ENCODE results near the gene ZNF526. TPM values are rescaled to one million over a fixed set of nuclear protein-coding genes. Genes with fewer than 3 reads are reported as not detected.

Gene ZNF526
- total and polyA plus RNA-seq, 4 donors, result 1.7 to 8.8 (median 3.8) TPM

GRCh38 chr19:42228641-42229040, 8.5 kb downstream of the ZNF526 start:
- no peak overlapping the region for H3K27ac ChIP-seq (ENCODE audit: low read depth in 1 of 2, low read length in 2 of 2)
- H3K9ac ChIP-seq (ENCODE audit: low read depth in 1 of 2, low read length in 2 of 2), result no peak overlapping the region
- H3K9me3 ChIP-seq (ENCODE audit: control insufficient read depth in 4 of 4, low read length in 3 of 4), result no peaks in the 10 kb centered on the region
- TF ChIP-seq, protein P1, sequence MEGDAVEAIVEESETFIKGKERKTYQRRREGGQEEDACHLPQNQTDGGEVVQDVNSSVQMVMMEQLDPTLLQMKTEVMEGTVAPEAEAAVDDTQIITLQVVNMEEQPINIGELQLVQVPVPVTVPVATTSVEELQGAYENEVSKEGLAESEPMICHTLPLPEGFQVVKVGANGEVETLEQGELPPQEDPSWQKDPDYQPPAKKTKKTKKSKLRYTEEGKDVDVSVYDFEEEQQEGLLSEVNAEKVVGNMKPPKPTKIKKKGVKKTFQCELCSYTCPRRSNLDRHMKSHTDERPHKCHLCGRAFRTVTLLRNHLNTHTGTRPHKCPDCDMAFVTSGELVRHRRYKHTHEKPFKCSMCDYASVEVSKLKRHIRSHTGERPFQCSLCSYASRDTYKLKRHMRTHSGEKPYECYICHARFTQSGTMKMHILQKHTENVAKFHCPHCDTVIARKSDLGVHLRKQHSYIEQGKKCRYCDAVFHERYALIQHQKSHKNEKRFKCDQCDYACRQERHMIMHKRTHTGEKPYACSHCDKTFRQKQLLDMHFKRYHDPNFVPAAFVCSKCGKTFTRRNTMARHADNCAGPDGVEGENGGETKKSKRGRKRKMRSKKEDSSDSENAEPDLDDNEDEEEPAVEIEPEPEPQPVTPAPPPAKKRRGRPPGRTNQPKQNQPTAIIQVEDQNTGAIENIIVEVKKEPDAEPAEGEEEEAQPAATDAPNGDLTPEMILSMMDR (IDR thresholded peaks at IDR 0.05; ENCODE audit: low read depth, low read length, missing input control), result no peak
- no peak for TF ChIP-seq NR2F2 (IDR thresholded peaks at IDR 0.05)
- TF ChIP-seq SP1 (IDR thresholded peaks at IDR 0.05), result no peak
- no peak for TF ChIP-seq EGR1 (IDR thresholded peaks at IDR 0.05; ENCODE audit: low read depth in 2 of 2)
- TF ChIP-seq FOXA1 (IDR thresholded peaks at IDR 0.05), result no peak
- TF ChIP-seq, protein P2, sequence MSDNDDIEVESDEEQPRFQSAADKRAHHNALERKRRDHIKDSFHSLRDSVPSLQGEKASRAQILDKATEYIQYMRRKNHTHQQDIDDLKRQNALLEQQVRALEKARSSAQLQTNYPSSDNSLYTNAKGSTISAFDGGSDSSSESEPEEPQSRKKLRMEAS (IDR thresholded peaks at IDR 0.05), result no peak
- TF ChIP-seq RAD21 (IDR thresholded peaks at IDR 0.05), result no peak
- no peak for TF ChIP-seq ATF3 (IDR thresholded peaks at IDR 0.05)
- TF ChIP-seq, protein P3, sequence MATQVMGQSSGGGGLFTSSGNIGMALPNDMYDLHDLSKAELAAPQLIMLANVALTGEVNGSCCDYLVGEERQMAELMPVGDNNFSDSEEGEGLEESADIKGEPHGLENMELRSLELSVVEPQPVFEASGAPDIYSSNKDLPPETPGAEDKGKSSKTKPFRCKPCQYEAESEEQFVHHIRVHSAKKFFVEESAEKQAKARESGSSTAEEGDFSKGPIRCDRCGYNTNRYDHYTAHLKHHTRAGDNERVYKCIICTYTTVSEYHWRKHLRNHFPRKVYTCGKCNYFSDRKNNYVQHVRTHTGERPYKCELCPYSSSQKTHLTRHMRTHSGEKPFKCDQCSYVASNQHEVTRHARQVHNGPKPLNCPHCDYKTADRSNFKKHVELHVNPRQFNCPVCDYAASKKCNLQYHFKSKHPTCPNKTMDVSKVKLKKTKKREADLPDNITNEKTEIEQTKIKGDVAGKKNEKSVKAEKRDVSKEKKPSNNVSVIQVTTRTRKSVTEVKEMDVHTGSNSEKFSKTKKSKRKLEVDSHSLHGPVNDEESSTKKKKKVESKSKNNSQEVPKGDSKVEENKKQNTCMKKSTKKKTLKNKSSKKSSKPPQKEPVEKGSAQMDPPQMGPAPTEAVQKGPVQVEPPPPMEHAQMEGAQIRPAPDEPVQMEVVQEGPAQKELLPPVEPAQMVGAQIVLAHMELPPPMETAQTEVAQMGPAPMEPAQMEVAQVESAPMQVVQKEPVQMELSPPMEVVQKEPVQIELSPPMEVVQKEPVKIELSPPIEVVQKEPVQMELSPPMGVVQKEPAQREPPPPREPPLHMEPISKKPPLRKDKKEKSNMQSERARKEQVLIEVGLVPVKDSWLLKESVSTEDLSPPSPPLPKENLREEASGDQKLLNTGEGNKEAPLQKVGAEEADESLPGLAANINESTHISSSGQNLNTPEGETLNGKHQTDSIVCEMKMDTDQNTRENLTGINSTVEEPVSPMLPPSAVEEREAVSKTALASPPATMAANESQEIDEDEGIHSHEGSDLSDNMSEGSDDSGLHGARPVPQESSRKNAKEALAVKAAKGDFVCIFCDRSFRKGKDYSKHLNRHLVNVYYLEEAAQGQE (IDR thresholded peaks at IDR 0.05), result no peak
- no peak for TF ChIP-seq FOXA2 (IDR thresholded peaks at IDR 0.05)
- TF ChIP-seq HNF4A (conservative IDR thresholded peaks at IDR 0.05), result no peak
- TF ChIP-seq GABPA (IDR thresholded peaks at IDR 0.05 in 1 of 2, conservative IDR thresholded peaks at IDR 0.05 in 1 of 2), result no peak
- no peak for TF ChIP-seq HNF4G (IDR thresholded peaks at IDR 0.05)
- TF ChIP-seq TAF1 (conservative IDR thresholded peaks at IDR 0.05), result no peak
- TF ChIP-seq YY1 (IDR thresholded peaks at IDR 0.05), result no peak
- no peak for TF ChIP-seq JUND (IDR thresholded peaks at IDR 0.05)
- no peaks in the 10 kb centered on the region for H3K4me1 ChIP-seq (ENCODE audit: control insufficient read depth in 4 of 4, insufficient read depth in 4 of 4, low read length in 3 of 4)
- peaks cover 13 to 70% (median 40%) of the 10 kb centered on the region in 4 donors for H3K36me3 ChIP-seq (ENCODE audit: control insufficient read depth in 4 of 4, insufficient read depth in 3 of 4, low read depth in 1 of 4, low read length in 3 of 4)
- DNase-seq (ENCODE audit: low spot score), result no peak
- H3K4me3 ChIP-seq (ENCODE audit: low read depth in 1 of 3, low read length in 3 of 3), result no peak overlapping the region
- 91% methylated on average over 4 of the region's 4 CpGs for WGBS
- no peaks in the 10 kb centered on the region for H3K27me3 ChIP-seq (ENCODE audit: control insufficient read depth in 4 of 4, insufficient read depth in 4 of 4, low read length in 3 of 4)

DNA sequence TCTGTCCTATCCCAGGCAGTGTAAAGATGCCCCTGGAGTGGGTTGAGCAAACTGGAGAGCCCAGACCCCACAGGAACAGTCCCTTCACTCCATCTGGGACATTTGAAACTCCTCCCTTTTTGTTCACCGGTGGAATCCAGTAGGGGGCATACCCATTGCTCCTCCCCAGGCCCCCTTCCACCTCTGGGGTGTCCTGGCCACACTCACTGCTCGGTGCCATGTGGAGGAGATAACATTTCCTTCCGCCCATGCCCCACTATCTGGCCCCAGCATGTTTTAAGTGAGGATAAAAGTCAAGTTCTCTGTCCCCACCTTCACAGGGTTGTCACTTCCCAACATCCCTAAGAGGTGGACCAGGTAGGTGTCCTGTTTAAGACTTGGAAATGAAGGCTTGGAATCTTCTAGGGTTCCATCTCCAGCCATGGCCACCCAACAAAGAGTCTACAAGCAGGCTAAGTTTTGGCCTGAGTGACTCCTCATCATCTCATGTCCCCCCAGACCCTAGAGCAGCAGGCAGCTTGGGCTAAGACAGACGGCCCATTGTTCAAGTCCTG, 9.3 kb downstream of the ZNF526 start:
- no peak overlapping the region for H3K4me3 ChIP-seq (ENCODE audit: low read depth in 1 of 3, low read length in 3 of 3)
- H3K9me3 ChIP-seq (ENCODE audit: control insufficient read depth in 4 of 4, low read length in 3 of 4), result no peaks in the 10 kb centered on the region
- peaks cover 13 to 73% (median 42%) of the 10 kb centered on the region in 4 donors for H3K36me3 ChIP-seq (ENCODE audit: control insufficient read depth in 4 of 4, insufficient read depth in 3 of 4, low read depth in 1 of 4, low read length in 3 of 4)
- no peaks in the 10 kb centered on the region for H3K27me3 ChIP-seq (ENCODE audit: control insufficient read depth in 4 of 4, insufficient read depth in 4 of 4, low read length in 3 of 4)
- TF ChIP-seq, protein P1 (IDR thresholded peaks at IDR 0.05; ENCODE audit: low read depth, low read length, missing input control), result no peak
- TF ChIP-seq, protein P2 (IDR thresholded peaks at IDR 0.05), result no peak
- no peak for TF ChIP-seq YY1 (IDR thresholded peaks at IDR 0.05)
- no peak for TF ChIP-seq HNF4G (IDR thresholded peaks at IDR 0.05)
- TF ChIP-seq FOXA1 (IDR thresholded peaks at IDR 0.05), result no peak
- no peak for TF ChIP-seq NR2F2 (IDR thresholded peaks at IDR 0.05)
- no peak for TF ChIP-seq EGR1 (IDR thresholded peaks at IDR 0.05; ENCODE audit: low read depth in 2 of 2)
- no peak for TF ChIP-seq GABPA (IDR thresholded peaks at IDR 0.05 in 1 of 2, conservative IDR thresholded peaks at IDR 0.05 in 1 of 2)
- TF ChIP-seq FOXA2 (IDR thresholded peaks at IDR 0.05), result no peak
- TF ChIP-seq SP1 (IDR thresholded peaks at IDR 0.05), result no peak
- TF ChIP-seq TAF1 (conservative IDR thresholded peaks at IDR 0.05), result no peak
- TF ChIP-seq, protein P4, sequence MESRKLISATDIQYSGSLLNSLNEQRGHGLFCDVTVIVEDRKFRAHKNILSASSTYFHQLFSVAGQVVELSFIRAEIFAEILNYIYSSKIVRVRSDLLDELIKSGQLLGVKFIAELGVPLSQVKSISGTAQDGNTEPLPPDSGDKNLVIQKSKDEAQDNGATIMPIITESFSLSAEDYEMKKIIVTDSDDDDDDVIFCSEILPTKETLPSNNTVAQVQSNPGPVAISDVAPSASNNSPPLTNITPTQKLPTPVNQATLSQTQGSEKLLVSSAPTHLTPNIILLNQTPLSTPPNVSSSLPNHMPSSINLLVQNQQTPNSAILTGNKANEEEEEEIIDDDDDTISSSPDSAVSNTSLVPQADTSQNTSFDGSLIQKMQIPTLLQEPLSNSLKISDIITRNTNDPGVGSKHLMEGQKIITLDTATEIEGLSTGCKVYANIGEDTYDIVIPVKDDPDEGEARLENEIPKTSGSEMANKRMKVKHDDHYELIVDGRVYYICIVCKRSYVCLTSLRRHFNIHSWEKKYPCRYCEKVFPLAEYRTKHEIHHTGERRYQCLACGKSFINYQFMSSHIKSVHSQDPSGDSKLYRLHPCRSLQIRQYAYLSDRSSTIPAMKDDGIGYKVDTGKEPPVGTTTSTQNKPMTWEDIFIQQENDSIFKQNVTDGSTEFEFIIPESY (IDR thresholded peaks at IDR 0.05), result no peak
- no peak for TF ChIP-seq JUND (IDR thresholded peaks at IDR 0.05)
- no peak overlapping the region for H3K27ac ChIP-seq (ENCODE audit: low read depth in 1 of 2, low read length in 2 of 2)
- WGBS, result 82% methylated on average over 4 of the region's 4 CpGs
- no peak overlapping the region for H3K9ac ChIP-seq (ENCODE audit: low read depth in 1 of 2, low read length in 2 of 2)
- H3K4me1 ChIP-seq (ENCODE audit: control insufficient read depth in 4 of 4, insufficient read depth in 4 of 4, low read length in 3 of 4), result no peaks in the 10 kb centered on the region
- peak; percentile 68 for DNase-seq (ENCODE audit: low spot score)
